HL-60 (cell line): ENCODE data around the gene HEXIM1.

Source experiments
- DNase-seq, 2 experiments: peaks; one replicate each; pipeline ENCODE4 v3.0.0-alpha.2; 2010 to 2020; ENCODE audit warnings: low read depth in 1 of 2, low spot score in 1 of 2
- H3K27ac ChIP-seq: fragments of 250-450 bp; sonication (Bioruptor Pico); replicated peaks from 2 replicates; pipeline ENCODE4 v1.5.1; 2020; ENCODE audit warnings: mild to moderate bottlenecking, moderate library complexity
- H3K27me3 ChIP-seq: fragments of 250-450 bp; sonication (Bioruptor Pico); 2 replicates; pipeline ENCODE4 v1.5.1; 2021; ENCODE audit warnings: mild to moderate bottlenecking, moderate library complexity; ENCODE audit not compliant: insufficient read depth, poor library complexity, severe bottlenecking
- H3K4me3 ChIP-seq: replicated peaks from 2 replicates; pipeline ENCODE4 v1.5.1; 2011; ENCODE audit warnings: mild to moderate bottlenecking, control low read depth, low read length; ENCODE audit not compliant: insufficient read depth
- GABPA ChIP-seq: IDR thresholded peaks from 2 replicates; pipeline ENCODE4 v1.6.1; 2012; ENCODE audit warnings: low read depth
- POLR2AphosphoS5 ChIP-seq: IDR thresholded peaks from 2 replicates; pipeline ENCODE4 v1.6.1; 2012; ENCODE audit warnings: low read depth
- SPI1 ChIP-seq: IDR thresholded peaks from 2 replicates; pipeline ENCODE4 v1.6.1; 2012; ENCODE audit warnings: low read depth, mild to moderate bottlenecking, borderline replicate concordance
- TF ChIP-seq, protein P1 (sequence below): IDR thresholded peaks from one replicate; pipeline ENCODE4 v1.5.1; 2011; ENCODE audit warnings: low read length, control low read depth, inconsistent platforms; ENCODE audit not compliant: insufficient read depth
- TF ChIP-seq, protein P2 (sequence below): IDR thresholded peaks from 2 replicates; pipeline ENCODE4 v1.6.1; 2012; ENCODE audit warnings: low read depth; ENCODE audit not compliant: insufficient replicate concordance

The HEXIM1 gene

DNA sequence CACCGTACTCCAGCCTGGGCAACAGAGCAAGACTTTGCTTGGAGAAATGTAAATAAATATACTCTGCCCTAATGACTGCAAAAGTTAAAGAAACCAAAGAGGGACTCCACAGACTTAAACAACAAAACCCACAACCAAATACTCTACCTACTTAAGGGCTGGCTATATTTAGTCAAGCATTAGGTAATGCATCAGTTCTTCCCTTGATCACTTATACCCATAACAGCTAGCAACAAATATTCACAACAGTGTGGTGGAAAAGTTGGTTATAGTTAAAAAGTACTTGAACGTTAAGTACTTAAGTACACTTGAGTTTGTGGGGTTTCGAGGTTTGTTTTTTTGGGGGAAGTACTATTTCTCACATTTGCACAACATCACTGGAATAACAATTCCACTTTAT, 8.0 kb downstream of the HEXIM1 start:
- Histone ChIP-seq H3K27ac (no peak overlapping the region), H3K4me3 (no peak overlapping the region), H3K27me3 (no peaks in the 10 kb centered on the region)
- no peak for DNase-seq
- no peak for TF ChIP-seq SPI1
- TF ChIP-seq, protein P1, sequence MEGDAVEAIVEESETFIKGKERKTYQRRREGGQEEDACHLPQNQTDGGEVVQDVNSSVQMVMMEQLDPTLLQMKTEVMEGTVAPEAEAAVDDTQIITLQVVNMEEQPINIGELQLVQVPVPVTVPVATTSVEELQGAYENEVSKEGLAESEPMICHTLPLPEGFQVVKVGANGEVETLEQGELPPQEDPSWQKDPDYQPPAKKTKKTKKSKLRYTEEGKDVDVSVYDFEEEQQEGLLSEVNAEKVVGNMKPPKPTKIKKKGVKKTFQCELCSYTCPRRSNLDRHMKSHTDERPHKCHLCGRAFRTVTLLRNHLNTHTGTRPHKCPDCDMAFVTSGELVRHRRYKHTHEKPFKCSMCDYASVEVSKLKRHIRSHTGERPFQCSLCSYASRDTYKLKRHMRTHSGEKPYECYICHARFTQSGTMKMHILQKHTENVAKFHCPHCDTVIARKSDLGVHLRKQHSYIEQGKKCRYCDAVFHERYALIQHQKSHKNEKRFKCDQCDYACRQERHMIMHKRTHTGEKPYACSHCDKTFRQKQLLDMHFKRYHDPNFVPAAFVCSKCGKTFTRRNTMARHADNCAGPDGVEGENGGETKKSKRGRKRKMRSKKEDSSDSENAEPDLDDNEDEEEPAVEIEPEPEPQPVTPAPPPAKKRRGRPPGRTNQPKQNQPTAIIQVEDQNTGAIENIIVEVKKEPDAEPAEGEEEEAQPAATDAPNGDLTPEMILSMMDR = no peak
- no peak for TF ChIP-seq GABPA
- TF ChIP-seq, protein P2, sequence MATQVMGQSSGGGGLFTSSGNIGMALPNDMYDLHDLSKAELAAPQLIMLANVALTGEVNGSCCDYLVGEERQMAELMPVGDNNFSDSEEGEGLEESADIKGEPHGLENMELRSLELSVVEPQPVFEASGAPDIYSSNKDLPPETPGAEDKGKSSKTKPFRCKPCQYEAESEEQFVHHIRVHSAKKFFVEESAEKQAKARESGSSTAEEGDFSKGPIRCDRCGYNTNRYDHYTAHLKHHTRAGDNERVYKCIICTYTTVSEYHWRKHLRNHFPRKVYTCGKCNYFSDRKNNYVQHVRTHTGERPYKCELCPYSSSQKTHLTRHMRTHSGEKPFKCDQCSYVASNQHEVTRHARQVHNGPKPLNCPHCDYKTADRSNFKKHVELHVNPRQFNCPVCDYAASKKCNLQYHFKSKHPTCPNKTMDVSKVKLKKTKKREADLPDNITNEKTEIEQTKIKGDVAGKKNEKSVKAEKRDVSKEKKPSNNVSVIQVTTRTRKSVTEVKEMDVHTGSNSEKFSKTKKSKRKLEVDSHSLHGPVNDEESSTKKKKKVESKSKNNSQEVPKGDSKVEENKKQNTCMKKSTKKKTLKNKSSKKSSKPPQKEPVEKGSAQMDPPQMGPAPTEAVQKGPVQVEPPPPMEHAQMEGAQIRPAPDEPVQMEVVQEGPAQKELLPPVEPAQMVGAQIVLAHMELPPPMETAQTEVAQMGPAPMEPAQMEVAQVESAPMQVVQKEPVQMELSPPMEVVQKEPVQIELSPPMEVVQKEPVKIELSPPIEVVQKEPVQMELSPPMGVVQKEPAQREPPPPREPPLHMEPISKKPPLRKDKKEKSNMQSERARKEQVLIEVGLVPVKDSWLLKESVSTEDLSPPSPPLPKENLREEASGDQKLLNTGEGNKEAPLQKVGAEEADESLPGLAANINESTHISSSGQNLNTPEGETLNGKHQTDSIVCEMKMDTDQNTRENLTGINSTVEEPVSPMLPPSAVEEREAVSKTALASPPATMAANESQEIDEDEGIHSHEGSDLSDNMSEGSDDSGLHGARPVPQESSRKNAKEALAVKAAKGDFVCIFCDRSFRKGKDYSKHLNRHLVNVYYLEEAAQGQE = no peak
- no peak for TF ChIP-seq POLR2AphosphoS5

DNA sequence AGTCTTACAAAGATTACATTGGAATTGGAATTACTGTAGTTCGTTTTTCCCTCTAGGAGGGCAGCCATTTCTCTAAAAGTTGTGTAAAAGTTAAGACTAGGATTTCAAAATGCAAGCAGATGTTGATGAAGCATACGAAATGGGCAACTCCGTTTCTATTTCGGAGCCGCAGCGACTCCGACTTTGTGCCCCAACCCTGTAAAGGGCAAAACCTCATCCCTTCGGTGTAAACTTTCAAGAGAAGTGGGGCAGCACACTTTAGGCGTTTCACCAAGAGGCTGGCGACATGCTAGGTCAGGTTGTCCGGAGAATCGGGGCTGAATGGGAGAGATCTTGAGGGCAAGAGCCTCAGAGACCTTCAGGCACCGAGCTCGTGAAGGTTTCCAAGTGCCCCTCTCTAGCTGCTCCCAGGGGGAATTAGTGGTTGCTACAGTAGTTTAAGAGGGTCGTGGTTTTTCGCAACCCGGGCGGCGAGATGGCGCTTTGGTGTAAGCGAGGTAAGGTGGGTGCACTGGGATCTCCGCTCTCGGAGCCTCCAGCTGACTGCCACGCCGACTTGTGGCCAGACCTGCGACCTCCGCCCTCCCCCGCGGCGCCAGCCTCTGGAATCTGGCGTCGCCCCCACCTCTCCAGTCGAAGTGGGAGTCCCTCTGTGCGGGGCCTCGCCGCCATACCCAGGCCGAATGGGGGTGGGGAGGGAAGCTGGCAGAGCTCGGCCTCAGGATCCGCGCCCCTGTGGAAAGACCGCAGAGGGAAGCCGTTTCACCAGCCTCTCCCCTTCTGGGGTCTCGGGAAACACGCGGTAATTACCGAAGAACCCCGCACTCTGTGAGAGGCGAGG, 12.4 kb downstream of the HEXIM1 start:
- H3K27ac ChIP-seq = peak overlapping the region; percentile 100
- no peaks in the 10 kb centered on the region for H3K27me3 ChIP-seq
- peak overlapping the region; percentile 72 for H3K4me3 ChIP-seq
- peak; percentile 47 to 81 for DNase-seq
- TF ChIP-seq POLR2AphosphoS5 (0 out of 2 replicates have a peak, but pooled peaks have one; percentile 26), SPI1 (no peak)

DNA sequence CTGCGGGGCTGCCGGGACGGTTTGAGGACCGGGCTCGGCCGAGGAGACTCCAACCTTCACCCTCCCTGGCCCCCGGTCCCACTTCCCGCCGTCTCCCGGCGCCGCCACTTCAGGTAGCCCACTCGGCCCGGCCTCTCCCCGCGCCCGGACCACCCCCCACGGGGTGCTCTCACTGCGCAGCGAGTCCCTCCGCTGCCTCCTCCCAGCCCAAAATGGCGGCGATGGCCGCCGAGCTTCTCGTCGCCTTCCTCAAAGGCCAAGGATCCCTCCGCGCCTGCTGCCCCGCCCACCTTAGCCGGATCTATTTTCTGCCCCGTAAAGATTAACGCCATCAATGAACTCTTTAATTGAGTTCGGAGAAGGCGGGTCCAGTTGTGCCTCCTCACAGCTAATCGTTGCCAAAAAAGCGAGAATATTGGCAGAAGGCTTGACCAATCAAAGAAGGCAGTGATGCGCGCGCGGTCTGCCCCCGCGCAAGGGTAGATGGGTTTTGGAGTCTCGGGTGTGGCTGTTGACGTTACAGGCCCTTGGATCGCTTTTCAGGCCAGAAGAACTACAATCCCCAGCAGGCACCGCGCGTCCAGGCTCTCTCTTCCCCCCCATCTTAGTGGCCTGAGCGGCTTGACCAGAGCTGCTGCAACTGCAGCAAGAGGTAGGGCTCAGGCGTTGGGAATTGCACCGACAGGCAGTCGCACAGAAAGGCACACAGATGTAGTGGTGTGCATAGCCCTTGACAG, 13.2 kb downstream of the HEXIM1 start, which contains the start of gene HEXIM2:
Gene HEXIM2 (plus strand): TSS at position 588 of the 737 bp plus-strand sequence. CDS start 919 bp downstream, outside the sequence.
- Histone ChIP-seq H3K4me3 (peak within 1 kb of the TSS; percentile 72), H3K27ac (peak within 1 kb of the TSS; percentile 100), H3K27me3 (no peaks in the 10 kb centered on the region)
- DNase-seq = peak; percentile 99 to 100
- TF ChIP-seq, protein P1 = no peak
- peak; percentile 93 for TF ChIP-seq POLR2AphosphoS5
- TF ChIP-seq GABPA = no peak
- peak; percentile 22; the same call in 1 of the 2 replicates for TF ChIP-seq SPI1

DNA sequence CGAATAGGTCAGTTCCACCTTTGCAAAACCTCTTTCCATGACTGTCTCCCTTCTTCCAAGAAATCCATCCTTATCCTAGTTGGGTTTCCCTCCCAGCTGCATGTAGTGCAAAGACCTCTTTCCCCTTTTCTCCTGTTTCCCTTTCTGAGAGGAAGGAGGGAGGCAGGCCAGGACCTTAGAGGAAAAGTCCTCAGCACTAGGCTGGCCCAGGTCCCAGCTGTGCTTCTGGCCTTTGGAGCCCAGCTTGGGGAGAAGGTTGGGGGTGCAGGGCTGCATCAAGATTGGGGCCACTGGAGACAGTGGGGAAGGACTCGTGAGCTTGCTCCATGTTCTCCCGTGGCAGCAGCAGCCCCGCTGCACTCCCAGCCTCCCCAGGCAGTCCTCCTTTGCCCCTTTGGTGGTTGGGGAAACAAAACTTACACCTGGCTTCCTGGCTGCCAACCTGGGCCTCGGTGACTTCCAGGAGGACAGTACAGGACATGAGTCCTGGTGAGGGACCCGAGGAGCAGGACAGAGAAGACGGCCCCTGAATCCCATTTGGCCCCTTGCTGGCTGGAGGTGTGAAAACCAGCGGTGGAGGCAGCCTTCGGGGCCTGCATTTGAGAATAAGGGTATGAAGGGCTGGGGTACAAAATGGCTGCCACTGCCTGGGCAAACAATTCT, 13.9 kb downstream of the HEXIM1 start:
- Histone ChIP-seq H3K27ac (peak overlapping the region; percentile 15), H3K27me3 (no peaks in the 10 kb centered on the region), H3K4me3 (peak overlapping the region; percentile 32)
- TF ChIP-seq GABPA (no peak), SPI1 (no peak), POLR2AphosphoS5 (no peak)
- TF ChIP-seq, protein P1 = no peak
- TF ChIP-seq, protein P2 = no peak
- no peak for DNase-seq
